Endothelial cell of umbilical vein (primary cell): ENCODE data around the gene KIAA1191. TPM values are rescaled to one million over a fixed set of nuclear protein-coding genes. Genes with fewer than 3 reads are reported as not detected.

ENCODE experiments used
- BruUV-seq: library from RNA; stranded (reverse); fragments of 400-500 nt; replicated peaks from 2 replicates; lab custom pipeline; 2021; lab: Mats Ljungman, UMichigan
- CTCF ChIA-PET: fragments of 300-600, 350-600 bp; sonication (Branson Sonifier 250); formaldehyde crosslinking; loops from one replicate; lab custom pipeline; 2021; ENCODE audit warnings: antibody characterized with exemption, inconsistent platforms; lab: Charles Lee
- POLR2A ChIA-PET: fragments of 300-600, 350-600 bp; sonication (Branson Sonifier 250); formaldehyde crosslinking; loops from one replicate; lab custom pipeline; 2021; ENCODE audit warnings: antibody characterized with exemption, inconsistent platforms; lab: Charles Lee
- DNase-seq: peaks from one replicate; pipeline ENCODE4 v3.0.0-alpha.2; 2011; ENCODE audit warnings: low read depth, low spot score
- FAIRE-seq: peaks from 2 replicates; lab custom pipeline; 2011; peaks lifted over from hg19 to GRCh38; lab: Jason Lieb, UNC
- H2AFZ ChIP-seq: 2 replicates; pipeline ENCODE4 v1.6.0; 2012; ENCODE audit warnings: low read depth, low read length, control low read depth, inconsistent platforms
- H3K27ac ChIP-seq: 2 replicates; pipeline ENCODE4 v1.5.1; 2011; ENCODE audit warnings: low read depth, mild to moderate bottlenecking, control low read depth, low read length, moderate library complexity; ENCODE audit not compliant: insufficient read depth
- H3K27me3 ChIP-seq, 2 experiments: 2 replicates each; pipeline versions ENCODE4 v1.6.0 to v1.6.1; 2011; ENCODE audit warnings: low read length in 2 of 2, mixed read lengths in 1 of 2; ENCODE audit not compliant: control insufficient read depth in 2 of 2, insufficient read depth in 2 of 2
- H3K36me3 ChIP-seq, 2 experiments: 2 replicates in 1 of 2; 3 replicates in 1 of 2; pipeline ENCODE4 v1.5.1; 2011; ENCODE audit warnings: low read length in 2 of 2, mild to moderate bottlenecking in 1 of 2, moderate library complexity in 1 of 2; ENCODE audit not compliant: control insufficient read depth in 2 of 2, insufficient read depth in 2 of 2; ENCODE audit errors: extremely low read depth in 1 of 2
- H3K4me1 ChIP-seq: 3 replicates; pipeline ENCODE4 v1.5.1; 2011; ENCODE audit warnings: mild to moderate bottlenecking, low read length; ENCODE audit not compliant: control insufficient read depth, insufficient read depth; ENCODE audit errors: extremely low read depth
- H3K4me2 ChIP-seq: 2 replicates; pipeline ENCODE4 v1.6.1; 2011; ENCODE audit warnings: low read length, control low read depth, mixed read lengths; ENCODE audit not compliant: insufficient read depth
- H3K4me3 ChIP-seq, 3 experiments: fragments of 200-600 bp in 1 of 3; sonication (generic), shearing (Covaris generic) in 1 of 3; replicated peaks in 1 of 3; 2 replicates each; pipeline ENCODE4 v1.5.1; 2011 to 2016; ENCODE audit warnings: control low read depth in 3 of 3, low read length in 3 of 3, mild to moderate bottlenecking in 2 of 3, inconsistent platforms in 1 of 3, low read depth in 1 of 3, moderate library complexity in 1 of 3; ENCODE audit not compliant: insufficient read depth in 1 of 3
- H3K79me2 ChIP-seq: 2 replicates; pipeline ENCODE4 v1.6.0; 2012; ENCODE audit warnings: low read length, inconsistent platforms; ENCODE audit not compliant: control insufficient read depth, insufficient read depth
- H3K9ac ChIP-seq: replicated peaks from 2 replicates; pipeline ENCODE3; 2011; ENCODE audit warnings: low read length, control low read depth; ENCODE audit not compliant: insufficient read depth; ENCODE audit errors: extremely low read depth
- H3K9me1 ChIP-seq: replicated peaks from 3 replicates; pipeline ENCODE4 v1.6.0; 2011; ENCODE audit warnings: mild to moderate bottlenecking, low read length; ENCODE audit not compliant: control insufficient read depth, insufficient read depth; ENCODE audit errors: extremely low read depth
- H3K9me3 ChIP-seq: replicated peaks from 2 replicates; pipeline ENCODE4 v1.5.1; 2012; ENCODE audit warnings: low read length, inconsistent platforms; ENCODE audit not compliant: control insufficient read depth, insufficient read depth
- H4K20me1 ChIP-seq: replicated peaks from 2 replicates; pipeline ENCODE3; 2011; ENCODE audit warnings: mild to moderate bottlenecking, low read length; ENCODE audit not compliant: control insufficient read depth, insufficient read depth; ENCODE audit errors: extremely low read depth
- CTCF ChIP-seq, 2 donors: IDR thresholded peaks; 1 replicate in 1 of 2; 2 replicates in 1 of 2; pipeline ENCODE4 v1.5.1; 2011; ENCODE audit warnings: low read length in 2 of 2, mild to moderate bottlenecking in 2 of 2, moderate library complexity in 2 of 2, control low read depth in 1 of 2, inconsistent platforms in 1 of 2, low read depth in 1 of 2; ENCODE audit not compliant: insufficient read depth in 1 of 2; ENCODE audit errors: extremely low read depth in 1 of 2
- EZH2 ChIP-seq: IDR thresholded peaks from 2 replicates; pipeline ENCODE4 v1.6.1; 2012; ENCODE audit warnings: borderline replicate concordance, low read depth, mild to moderate bottlenecking, moderate library complexity, low read length, inconsistent platforms; ENCODE audit not compliant: severe bottlenecking
- FOS ChIP-seq: IDR thresholded peaks from 2 replicates; pipeline ENCODE4 v1.6.1; 2011; ENCODE audit warnings: mild to moderate bottlenecking, low read length, moderate library complexity, borderline replicate concordance; ENCODE audit not compliant: insufficient read depth
- GATA2 ChIP-seq: IDR thresholded peaks from 2 replicates; pipeline ENCODE4 v1.7.0; 2011; ENCODE audit warnings: low read depth, mild to moderate bottlenecking, moderate library complexity, mixed read lengths, low read length; ENCODE audit not compliant: insufficient read length, insufficient read depth
- JUN ChIP-seq: IDR thresholded peaks from 2 replicates; pipeline ENCODE4 v1.6.1; 2011; ENCODE audit warnings: borderline replicate concordance, low read depth; ENCODE audit not compliant: insufficient read length, insufficient read depth
- MAX ChIP-seq: IDR thresholded peaks from 2 replicates; pipeline ENCODE4 v1.6.1; 2011; ENCODE audit not compliant: insufficient read depth, insufficient read length
- MYC ChIP-seq: IDR thresholded peaks from one replicate; pipeline ENCODE4 v1.6.1; 2011; ENCODE audit warnings: mild to moderate bottlenecking, low read depth, low read length
- POLR2A ChIP-seq: IDR thresholded peaks from 2 replicates; pipeline ENCODE4 v1.6.1; 2012; ENCODE audit warnings: low read depth, mild to moderate bottlenecking, control low read depth, low read length
- POLR2AphosphoS5 ChIP-seq: IDR thresholded peaks from 2 replicates; pipeline ENCODE4 v1.6.1; 2012; ENCODE audit warnings: low read depth, mild to moderate bottlenecking, control low read depth, low read length, moderate library complexity; ENCODE audit not compliant: insufficient read depth
- dilution Hi-C: fragments of 300-500 bp; cut with MboI; formaldehyde crosslinking; loops from one replicate; pipeline ENCODE4 v1.15.0; 2019; ENCODE audit warnings: low sequenced_read_pairs; ENCODE audit not compliant: extremely low pct_ligation_motif_present
- intact Hi-C: fragments of 100-400 bp; cut with micrococcal nuclease; formaldehyde crosslinking; loops from one replicate; pipeline ENCODE4 v1.10.0; 2022
- polyA plus RNA-seq, 4 experiments: library from polyadenylated mRNA; depleted of rRNA in 3 of 4; stranded (reverse) in 3 of 4; unstranded in 1 of 4; fragments of >200 nt; gene quantifications; 2 replicates each; pipeline versions ENCODE4 v1.2.1 to v1.2.3, GENCODE V29; 2011 to 2012; ENCODE audit warnings: missing spikeins in 1 of 4
- total RNA-seq: library from RNA; stranded (reverse); gene quantifications from 2 replicates; pipeline ENCODE4 v1.2.3, GENCODE V29; 2021

KIAA1191 gene
- total and polyA plus RNA-seq, 2 donors (not counting 3 experiments of a cell fraction or from before 2014, with no cell fraction given): 114 to 116 TPM

GRCh38 chr5:176410486-176411180 is 49.1 kb upstream of the KIAA1191 start:
- Histone ChIP-seq H3K9me3 (no peaks in the 10 kb centered on the region), H3K4me3 (no peak overlapping the region), H3K4me1 (peaks cover 7% of the 10 kb centered on the region), H3K4me2 (no peak overlapping the region), H2AFZ (no peak overlapping the region), H3K27me3 (no peaks in the 10 kb centered on the region), H3K9me1 (no peaks in the 10 kb centered on the region), H3K9ac (no peak overlapping the region), H3K79me2 (peaks cover 9% of the 10 kb centered on the region), H3K27ac (no peak overlapping the region), H3K36me3 (peaks cover 3 to 9% of the 10 kb centered on the region in 2 experiments), H4K20me1 (no peaks in the 10 kb centered on the region)
- no peak for FAIRE-seq
- intact Hi-C loops (no loop called here), dilution Hi-C loops (no loop called here)
- POLR2A ChIA-PET: no interaction called here
- CTCF ChIA-PET: no interaction called here
- TF ChIP-seq MAX: no peak
- TF ChIP-seq CTCF (IDR thresholded peaks at IDR 0.05; ENCODE audit: extremely low read depth in 1 of 2, insufficient read depth in 1 of 2, low read depth in 1 of 2, low read length in 2 of 2): no peak
- TF ChIP-seq POLR2AphosphoS5: no peak
- TF ChIP-seq JUN: no peak
- no peak for TF ChIP-seq FOS
- TF ChIP-seq MYC: no peak
- no peak for TF ChIP-seq GATA2
- TF ChIP-seq EZH2: no peak
- TF ChIP-seq POLR2A: no peak
- BruUV-seq: no TSS peak
- DNase-seq: no peak
